Vagina (tissue), 2 donors: ENCODE measurements around the gene EPHB4.

Experiments
- POLR2A ChIP-seq, 2 donors: fragments of 450-650 bp; IDR thresholded peaks; one replicate each; pipeline ENCODE4 v1.6.1; 2017; ENCODE audit warnings: antibody characterized with exemption in 2 of 2, mild to moderate bottlenecking in 2 of 2, moderate library complexity in 2 of 2
- TF ChIP-seq, protein P1 (sequence below), 3 experiments: fragments of 450-650 bp in 2 of 3; fragments of 200-600 bp in 1 of 3; sonication (generic) in 1 of 3; IDR thresholded peaks; one replicate each; pipeline ENCODE4 v1.5.1; 2017 to 2019; ENCODE audit warnings: antibody characterized with exemption in 3 of 3, mild to moderate bottlenecking in 2 of 3, moderate library complexity in 2 of 3

DNA sequence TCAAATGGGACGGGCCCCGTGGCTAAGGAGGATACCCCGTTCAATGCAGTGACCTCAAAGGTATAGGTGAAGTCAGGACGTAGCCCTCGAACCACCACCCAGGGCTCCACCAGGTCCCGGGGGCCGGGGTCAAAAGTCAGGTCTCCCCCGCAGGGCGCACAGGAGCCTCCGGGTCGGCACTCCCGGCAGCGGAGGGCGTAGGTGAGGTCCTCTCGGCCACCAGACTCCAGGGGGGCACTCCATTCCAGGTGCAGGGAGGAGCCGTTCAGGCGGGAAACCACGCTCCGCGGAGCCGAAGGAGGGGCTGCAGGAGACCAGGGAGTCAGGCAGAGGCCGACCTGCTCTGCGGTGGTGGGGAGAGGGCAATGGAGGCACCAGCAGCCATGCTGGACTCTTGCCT is 7.7 kb downstream of the EPHB4 start:
- TF ChIP-seq, protein P1, sequence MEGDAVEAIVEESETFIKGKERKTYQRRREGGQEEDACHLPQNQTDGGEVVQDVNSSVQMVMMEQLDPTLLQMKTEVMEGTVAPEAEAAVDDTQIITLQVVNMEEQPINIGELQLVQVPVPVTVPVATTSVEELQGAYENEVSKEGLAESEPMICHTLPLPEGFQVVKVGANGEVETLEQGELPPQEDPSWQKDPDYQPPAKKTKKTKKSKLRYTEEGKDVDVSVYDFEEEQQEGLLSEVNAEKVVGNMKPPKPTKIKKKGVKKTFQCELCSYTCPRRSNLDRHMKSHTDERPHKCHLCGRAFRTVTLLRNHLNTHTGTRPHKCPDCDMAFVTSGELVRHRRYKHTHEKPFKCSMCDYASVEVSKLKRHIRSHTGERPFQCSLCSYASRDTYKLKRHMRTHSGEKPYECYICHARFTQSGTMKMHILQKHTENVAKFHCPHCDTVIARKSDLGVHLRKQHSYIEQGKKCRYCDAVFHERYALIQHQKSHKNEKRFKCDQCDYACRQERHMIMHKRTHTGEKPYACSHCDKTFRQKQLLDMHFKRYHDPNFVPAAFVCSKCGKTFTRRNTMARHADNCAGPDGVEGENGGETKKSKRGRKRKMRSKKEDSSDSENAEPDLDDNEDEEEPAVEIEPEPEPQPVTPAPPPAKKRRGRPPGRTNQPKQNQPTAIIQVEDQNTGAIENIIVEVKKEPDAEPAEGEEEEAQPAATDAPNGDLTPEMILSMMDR (IDR thresholded peaks at IDR 0.05) = no peak
- TF ChIP-seq POLR2A (IDR thresholded peaks at IDR 0.05) = no peak
